NCI-H2107 treated with DMSO at 0.1 percent for 48 hours (cell line): ENCODE measurements around the gene CORO7.
"Not testable (repeated sequence)": the region's sequence is repeated elsewhere in the genome, so short reads cannot be mapped to it uniquely, and the experiment has no call there.

Source experiments
- DNase-seq: peaks from one replicate; lab custom pipeline; 2025; ENCODE audit not compliant: unreplicated experiment; lab: John Stamatoyannopoulos, UW

CORO7 gene

DNA sequence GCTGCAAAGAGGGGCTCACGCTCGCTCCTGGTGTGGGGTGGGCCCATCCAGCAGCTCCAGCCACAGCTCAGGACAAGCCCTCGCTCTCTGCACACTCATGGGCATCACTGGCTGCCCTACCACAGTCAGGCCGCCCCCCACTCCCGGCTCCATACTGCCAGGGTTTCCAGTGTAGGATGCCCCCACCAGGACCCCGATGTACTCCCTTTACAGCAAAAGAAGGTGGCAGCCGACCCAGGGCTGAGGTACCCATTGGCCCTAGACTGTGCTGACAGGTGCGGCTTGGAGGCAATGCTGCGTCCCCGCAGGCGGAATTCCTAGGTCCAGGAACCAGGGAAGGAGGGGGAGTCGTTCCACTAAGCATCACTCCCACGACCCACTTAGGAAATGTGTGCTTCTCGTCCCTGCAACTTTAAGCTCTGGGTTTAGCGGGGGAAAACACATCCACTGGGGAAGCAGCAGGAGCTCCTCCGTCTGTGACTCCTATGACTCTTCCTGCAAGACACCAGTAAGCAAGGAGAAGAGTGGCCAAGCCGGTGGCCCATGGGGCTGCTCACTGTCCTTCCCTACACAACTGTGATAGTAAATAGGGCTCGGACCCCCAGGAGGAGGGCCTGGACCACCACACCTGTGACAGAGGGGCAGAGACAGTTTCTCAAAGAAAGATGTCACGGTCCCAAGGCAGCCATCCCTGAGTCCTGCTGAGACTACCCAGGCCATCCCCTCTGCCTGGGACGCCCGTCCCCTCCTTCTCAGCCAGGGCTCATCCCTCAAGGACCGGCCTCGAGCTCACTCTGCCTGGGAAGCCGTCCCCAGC lies 13.1 kb downstream of the CORO7 start:
- no peak for DNase-seq

- DNase-seq: peak; percentile 30
Measured at GRCh38 chr16:4402439-4403132, 13.8 kb downstream of the CORO7 start.

- DNase-seq: no peak
Measured at GRCh38 chr16:4401510-4401909, 14.9 kb downstream of the CORO7 start.

DNA sequence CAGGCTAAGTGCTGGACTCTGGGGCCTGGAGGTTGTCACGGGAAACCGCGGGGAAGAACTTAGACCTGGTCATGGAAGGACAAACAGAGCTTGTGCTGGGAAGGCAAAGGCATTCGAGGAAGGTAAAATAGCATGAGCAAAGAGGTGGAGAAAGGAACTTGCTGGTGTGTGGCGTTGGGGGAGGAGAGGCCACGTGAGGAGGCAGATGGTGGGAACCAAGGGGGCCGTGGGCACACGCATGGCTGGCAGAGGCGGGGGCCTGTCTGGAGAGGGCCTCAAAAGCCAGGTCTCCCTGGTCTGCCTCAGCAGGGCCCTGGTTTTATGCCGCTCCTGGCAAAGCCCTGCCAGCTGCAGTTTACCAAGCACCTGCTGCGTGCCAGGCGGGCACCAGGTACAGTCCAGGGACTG lies 15.3 kb downstream of the CORO7 start:
- DNase-seq: no peak

- DNase-seq: no peak
Measured at GRCh38 chr16:4399001-4399730, 17.2 kb downstream of the CORO7 start.

DNA sequence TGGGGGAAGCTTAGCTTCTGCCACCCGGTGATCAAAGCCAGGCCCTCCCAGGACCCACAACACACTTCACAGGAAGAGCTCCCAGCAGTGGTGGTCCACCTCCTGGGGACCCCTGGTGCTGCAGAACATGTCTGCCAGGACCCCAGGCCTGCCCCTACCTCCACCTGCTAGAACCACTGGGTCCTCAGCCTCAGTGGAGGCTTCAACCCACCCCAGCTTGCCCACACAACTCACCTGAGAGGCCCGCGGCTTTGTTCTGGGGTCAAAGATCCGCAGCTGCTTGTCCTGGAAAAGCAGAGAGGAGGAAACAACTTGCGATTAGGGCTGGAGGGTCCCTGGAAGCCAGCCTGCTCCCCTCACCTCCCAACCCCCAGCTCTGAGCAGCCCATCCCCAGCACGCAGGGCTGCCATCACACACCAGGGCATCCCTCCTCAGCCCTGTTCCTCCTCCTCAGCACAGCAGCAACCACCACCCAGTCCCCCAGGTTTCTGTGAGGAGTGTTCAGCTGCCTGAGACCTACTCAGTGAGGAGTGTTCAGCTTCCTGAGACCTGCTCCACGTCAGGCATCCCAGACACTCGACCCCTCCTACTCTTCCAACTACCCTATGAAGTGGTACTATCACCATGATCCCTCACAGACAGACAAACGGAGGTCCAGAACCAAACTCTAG lies 21.2 kb downstream of the CORO7 start:
- no peak for DNase-seq

- DNase-seq: not testable (repeated sequence)
Measured at GRCh38 chr16:4393850-4394249, 22.5 kb downstream of the CORO7 start.

DNA sequence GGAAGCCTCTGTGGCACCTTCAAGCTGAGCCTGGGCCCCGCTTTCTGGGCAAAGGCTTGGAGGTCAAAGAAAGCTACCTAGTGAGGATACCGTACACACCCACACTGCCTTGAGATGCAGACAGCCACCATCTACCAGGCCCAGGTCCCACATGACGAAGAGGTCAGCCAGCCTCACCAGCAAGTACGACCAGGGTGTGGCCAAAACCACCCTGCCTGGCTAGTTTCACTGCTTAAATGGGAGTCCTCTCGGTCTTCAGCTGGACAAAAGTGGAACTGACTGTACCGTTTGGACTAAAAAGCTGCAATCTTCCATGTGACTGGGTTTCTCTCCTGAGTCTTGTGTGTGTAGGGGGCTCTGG lies 23.2 kb downstream of the CORO7 start:
- no peak for DNase-seq

DNA sequence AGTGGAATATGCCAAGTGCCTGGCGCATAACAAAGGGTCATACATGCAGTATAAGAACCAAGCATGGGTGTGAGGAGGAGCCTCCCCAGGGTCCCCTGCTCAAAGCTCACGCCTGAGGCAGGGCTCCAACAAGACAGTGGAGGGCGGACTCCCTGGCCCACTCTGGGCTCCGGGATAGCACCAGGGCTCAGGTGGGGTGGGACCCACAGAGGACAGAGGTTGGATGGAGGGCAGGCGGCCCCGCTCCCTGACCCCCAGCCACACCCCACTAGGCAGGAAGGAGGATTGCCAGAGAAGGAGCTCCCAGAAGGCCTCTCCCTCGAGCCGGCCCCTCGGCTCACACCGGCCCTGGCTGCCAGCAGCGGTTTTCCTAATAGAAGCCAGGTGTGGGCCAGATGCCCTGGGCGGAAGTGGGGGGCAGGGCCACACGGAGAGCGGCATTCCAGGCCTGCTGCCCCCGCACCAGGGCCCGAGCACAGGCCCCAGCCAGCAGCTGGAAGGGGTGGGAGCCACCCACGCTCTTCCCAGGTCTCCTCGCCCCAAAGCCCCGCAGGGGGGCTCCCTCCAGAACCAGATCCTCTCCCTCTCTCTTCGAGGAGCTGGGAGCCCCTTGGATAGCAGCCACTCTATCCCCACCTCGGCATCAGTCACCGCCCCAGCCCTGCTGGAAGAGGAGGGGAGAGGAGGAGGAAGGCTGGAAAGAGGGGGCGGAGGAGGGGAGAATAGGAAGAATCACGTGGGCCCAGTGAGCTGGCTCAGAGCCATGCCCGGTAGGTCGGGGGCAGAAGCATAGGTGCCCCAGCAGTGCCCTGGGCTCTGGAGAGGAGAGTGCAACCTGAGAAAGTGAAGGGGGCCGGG lies 23.8 kb downstream of the CORO7 start:
- DNase-seq: no peak

- DNase-seq: no peak
Measured at GRCh38 chr16:4391631-4392381, 24.6 kb downstream of the CORO7 start.

DNA sequence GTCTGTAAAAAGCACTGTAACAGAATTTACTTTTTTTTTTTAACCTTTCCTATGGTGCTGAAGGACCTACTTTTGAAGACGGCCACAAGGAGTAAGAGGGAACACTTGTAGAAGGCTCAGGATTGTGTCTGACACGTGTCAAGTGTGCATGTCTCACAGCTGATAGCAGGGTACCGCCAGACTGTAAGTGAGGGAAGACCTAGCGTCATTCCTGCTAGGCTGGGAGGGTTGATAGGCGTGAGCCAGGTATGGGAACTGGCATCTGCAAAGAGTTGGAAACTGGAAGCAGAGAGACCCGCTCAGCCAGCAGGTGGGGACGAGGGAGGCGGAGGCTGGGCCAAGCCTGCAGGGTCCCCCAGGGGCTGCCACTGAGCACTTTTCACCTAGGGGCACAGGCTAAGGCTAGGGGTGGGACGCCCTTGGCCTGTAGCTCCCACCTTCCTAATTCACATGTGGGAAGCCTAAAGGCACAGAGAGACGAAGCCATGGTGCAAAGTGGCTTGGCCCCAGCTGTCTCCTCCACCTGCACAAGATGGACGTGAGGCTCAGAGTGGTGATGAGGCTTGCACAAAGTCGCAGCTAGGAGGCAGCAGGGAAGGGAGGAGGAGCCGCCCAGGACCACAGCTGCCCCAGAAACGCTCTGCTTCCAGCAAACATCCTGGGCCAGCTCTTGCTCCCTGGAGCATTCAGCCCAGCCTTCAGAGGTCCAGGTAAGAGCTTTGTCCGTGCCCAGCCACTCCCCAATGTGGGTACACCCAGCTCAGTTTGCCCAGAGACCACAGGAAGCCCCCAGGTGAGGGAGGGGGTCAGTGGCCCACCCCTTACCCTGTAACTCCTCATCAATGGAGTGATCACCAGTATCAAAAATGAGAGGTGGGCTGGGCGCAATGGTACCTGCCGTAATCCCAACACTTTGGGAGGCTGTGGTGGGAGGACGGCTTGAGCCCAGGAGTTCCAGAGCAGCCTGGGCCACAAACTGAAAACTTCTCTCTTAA lies 25.8 kb downstream of the CORO7 start:
- no peak for DNase-seq

GRCh38 chr16:4389051-4389955 lies 27.1 kb downstream of the CORO7 start:
- DNase-seq: no peak

DNA sequence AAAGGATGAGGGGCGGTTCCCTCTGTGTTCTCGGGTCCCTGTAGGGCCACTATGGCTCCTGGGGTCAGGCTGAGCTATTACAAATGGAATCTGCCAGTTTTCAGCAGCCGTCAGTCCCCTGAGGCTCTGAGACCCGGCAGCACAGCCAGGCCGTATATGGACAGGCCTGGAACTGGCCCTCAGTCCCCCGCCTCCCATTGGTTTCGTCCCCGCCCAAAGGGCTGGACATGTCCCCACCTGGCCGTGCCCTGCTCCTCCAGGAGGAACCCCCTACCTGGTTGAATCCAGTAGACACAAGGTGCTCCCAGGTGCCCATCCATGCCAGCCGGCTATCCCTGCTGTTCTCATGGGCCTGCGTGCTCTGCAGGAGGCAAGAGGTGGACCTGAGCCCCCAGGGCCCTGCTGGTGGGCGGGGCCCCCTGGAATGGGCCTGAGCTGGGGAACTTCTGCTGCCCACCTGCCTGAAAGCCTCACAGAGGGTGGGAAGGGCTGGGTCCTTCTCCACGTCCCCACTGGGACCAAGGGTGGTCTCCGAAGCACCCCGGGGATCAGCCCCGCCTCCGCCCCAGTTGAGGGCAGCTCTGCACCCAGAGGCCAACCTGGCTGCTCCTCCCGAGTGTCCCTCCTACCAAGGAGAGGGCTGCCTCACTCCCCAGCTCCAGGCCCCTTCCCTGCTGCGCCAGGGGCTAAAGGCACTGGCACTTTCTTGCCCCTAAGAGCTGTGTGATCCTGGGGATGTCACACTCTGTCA lies 27.9 kb downstream of the CORO7 start:
- no peak for DNase-seq

GRCh38 chr16:4387781-4388180 lies 28.6 kb downstream of the CORO7 start:
- DNase-seq: no peak

DNA sequence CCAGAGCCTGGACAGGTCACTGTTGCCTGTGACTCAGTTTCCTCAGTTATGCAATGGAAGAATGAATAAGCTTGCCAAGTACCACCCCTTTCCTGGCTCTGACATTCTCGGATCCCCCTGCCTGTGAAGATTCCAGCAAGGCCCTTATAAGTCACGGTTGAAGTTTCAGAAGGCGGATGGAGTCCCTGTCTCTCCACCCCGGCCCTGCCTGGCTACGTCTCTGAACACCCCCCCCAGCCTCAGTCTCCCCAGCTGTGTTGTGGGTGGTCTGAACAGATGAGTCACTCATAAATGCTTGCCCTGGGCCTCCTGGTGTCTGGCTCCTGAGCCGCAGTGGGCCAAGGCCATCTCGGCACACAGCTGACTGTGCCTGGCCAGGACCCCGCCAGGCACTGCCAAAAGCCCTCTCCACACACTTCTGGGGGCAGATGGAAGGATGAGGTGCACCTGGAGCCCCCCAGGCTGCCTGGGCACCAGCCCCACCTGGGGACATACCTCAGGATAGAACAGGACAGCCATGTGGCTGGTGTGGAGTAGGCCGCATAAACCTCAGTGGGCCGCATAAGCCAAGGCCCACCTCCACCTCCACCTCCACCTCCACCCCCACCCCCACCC lies 29.3 kb downstream of the CORO7 start:
- no peak for DNase-seq

GRCh38 chr16:4386451-4386805 lies 30.0 kb downstream of the CORO7 start:
- no peak for DNase-seq
